ENCODE data around the gene CREB5. TPM values are rescaled to one million over a fixed set of nuclear protein-coding genes. Genes with fewer than 3 reads are reported as not detected.
"Not testable (repeated sequence)": the region's sequence is repeated elsewhere in the genome, so short reads cannot be mapped to it uniquely, and the experiment has no call there.

CREB5 gene
- total RNA-seq, 1 donor from 2014 or later, result 52.2 TPM

- Histone ChIP-seq H3K9me3 (ENCODE audit: control insufficient read depth in 3 of 3, low read length in 3 of 3) (peaks cover 0 to 3% (median 0%) of the 10 kb centered on the region in 3 donors), H3K27ac (ENCODE audit: low read depth, low read length) (no peak overlapping the region), H3K4me3 (ENCODE audit: low read length in 3 of 3) (no peak overlapping the region), H3K36me3 (ENCODE audit: control insufficient read depth in 3 of 3, insufficient read depth in 3 of 3, low read length in 3 of 3) (no peaks in the 10 kb centered on the region), H3K9ac (ENCODE audit: low read depth in 1 of 3, low read length in 3 of 3) (no peak overlapping the region), H3K4me1 (ENCODE audit: control insufficient read depth in 3 of 3, insufficient read depth in 3 of 3, low read length in 3 of 3) (peaks cover 0 to 2% (median 0%) of the 10 kb centered on the region in 3 donors), H3K27me3 (ENCODE audit: control insufficient read depth in 3 of 3, insufficient read depth in 3 of 3, low read length in 3 of 3) (no peaks in the 10 kb centered on the region)
Observed at GRCh38 chr7:28549998-28550397, 137.7 kb downstream of the CREB5 start.

GRCh38 chr7:28550580-28551186 lies 138.4 kb downstream of the CREB5 start:
- Histone ChIP-seq H3K36me3 (ENCODE audit: control insufficient read depth in 3 of 3, insufficient read depth in 3 of 3, low read length in 3 of 3) (no peaks in the 10 kb centered on the region), H3K27ac (ENCODE audit: low read depth, low read length) (no peak overlapping the region), H3K9me3 (ENCODE audit: control insufficient read depth in 3 of 3, low read length in 3 of 3) (peaks cover 0 to 3% (median 0%) of the 10 kb centered on the region in 3 donors), H3K27me3 (ENCODE audit: control insufficient read depth in 3 of 3, insufficient read depth in 3 of 3, low read length in 3 of 3) (no peaks in the 10 kb centered on the region), H3K9ac (ENCODE audit: low read depth in 1 of 3, low read length in 3 of 3) (no peak overlapping the region), H3K4me1 (ENCODE audit: control insufficient read depth in 3 of 3, insufficient read depth in 3 of 3, low read length in 3 of 3) (peaks cover 0 to 2% (median 0%) of the 10 kb centered on the region in 3 donors), H3K4me3 (ENCODE audit: low read length in 3 of 3) (no peak overlapping the region)

- no peak overlapping the region for H3K4me3 ChIP-seq (ENCODE audit: low read length in 3 of 3)
- H3K27ac ChIP-seq (ENCODE audit: low read depth, low read length), result no peak overlapping the region
- H3K27me3 ChIP-seq (ENCODE audit: control insufficient read depth in 3 of 3, insufficient read depth in 3 of 3, low read length in 3 of 3), result no peaks in the 10 kb centered on the region
- no peaks in the 10 kb centered on the region for H3K36me3 ChIP-seq (ENCODE audit: control insufficient read depth in 3 of 3, insufficient read depth in 3 of 3, low read length in 3 of 3)
- H3K9ac ChIP-seq (ENCODE audit: low read depth in 1 of 3, low read length in 3 of 3), result no peak overlapping the region
- H3K4me1 ChIP-seq (ENCODE audit: control insufficient read depth in 3 of 3, insufficient read depth in 3 of 3, low read length in 3 of 3), result peaks cover 0 to 2% (median 0%) of the 10 kb centered on the region in 3 donors
- H3K9me3 ChIP-seq (ENCODE audit: control insufficient read depth in 3 of 3, low read length in 3 of 3), result peaks cover 0 to 3% (median 0%) of the 10 kb centered on the region in 3 donors
Observed at GRCh38 chr7:28551331-28551730, 139.0 kb downstream of the CREB5 start.

GRCh38 chr7:28551766-28552165 lies 139.4 kb downstream of the CREB5 start:
- H3K9ac ChIP-seq (ENCODE audit: low read depth in 1 of 3, low read length in 3 of 3); H3K4me1 ChIP-seq (ENCODE audit: control insufficient read depth in 3 of 3, insufficient read depth in 3 of 3, low read length in 3 of 3); H3K36me3 ChIP-seq (ENCODE audit: control insufficient read depth in 3 of 3, insufficient read depth in 3 of 3, low read length in 3 of 3); H3K27ac ChIP-seq (ENCODE audit: low read depth, low read length); H3K4me3 ChIP-seq (ENCODE audit: low read length in 3 of 3); H3K27me3 ChIP-seq (ENCODE audit: control insufficient read depth in 3 of 3, insufficient read depth in 3 of 3, low read length in 3 of 3); H3K9me3 ChIP-seq (ENCODE audit: control insufficient read depth in 3 of 3, low read length in 3 of 3): not testable (repeated sequence)

GRCh38 chr7:28554802-28555471 lies 142.6 kb downstream of the CREB5 start:
- Histone ChIP-seq H3K27ac (ENCODE audit: low read depth, low read length) (no peak overlapping the region), H3K9ac (ENCODE audit: low read depth in 1 of 3, low read length in 3 of 3) (no peak overlapping the region), H3K36me3 (ENCODE audit: control insufficient read depth in 3 of 3, insufficient read depth in 3 of 3, low read length in 3 of 3) (no peaks in the 10 kb centered on the region), H3K9me3 (ENCODE audit: control insufficient read depth in 3 of 3, low read length in 3 of 3) (no peaks in the 10 kb centered on the region), H3K4me1 (ENCODE audit: control insufficient read depth in 3 of 3, insufficient read depth in 3 of 3, low read length in 3 of 3) (peaks cover 0 to 2% (median 0%) of the 10 kb centered on the region in 3 donors), H3K4me3 (ENCODE audit: low read length in 3 of 3) (no peak overlapping the region), H3K27me3 (ENCODE audit: control insufficient read depth in 3 of 3, insufficient read depth in 3 of 3, low read length in 3 of 3) (no peaks in the 10 kb centered on the region)

- no peaks in the 10 kb centered on the region for H3K9me3 ChIP-seq (ENCODE audit: control insufficient read depth in 3 of 3, low read length in 3 of 3)
- no peak overlapping the region for H3K9ac ChIP-seq (ENCODE audit: low read depth in 1 of 3, low read length in 3 of 3)
- no peaks in the 10 kb centered on the region for H3K27me3 ChIP-seq (ENCODE audit: control insufficient read depth in 3 of 3, insufficient read depth in 3 of 3, low read length in 3 of 3)
- no peaks in the 10 kb centered on the region for H3K36me3 ChIP-seq (ENCODE audit: control insufficient read depth in 3 of 3, insufficient read depth in 3 of 3, low read length in 3 of 3)
- no peak overlapping the region for H3K4me3 ChIP-seq (ENCODE audit: low read length in 3 of 3)
- no peak overlapping the region for H3K27ac ChIP-seq (ENCODE audit: low read depth, low read length)
- H3K4me1 ChIP-seq (ENCODE audit: control insufficient read depth in 3 of 3, insufficient read depth in 3 of 3, low read length in 3 of 3), result peaks cover 0 to 2% (median 0%) of the 10 kb centered on the region in 3 donors
Observed at GRCh38 chr7:28556025-28556424, 143.7 kb downstream of the CREB5 start.

GRCh38 chr7:28556671-28557070 lies 144.4 kb downstream of the CREB5 start:
- Histone ChIP-seq H3K9ac (ENCODE audit: low read depth in 1 of 3, low read length in 3 of 3) (no peak overlapping the region), H3K27ac (ENCODE audit: low read depth, low read length) (no peak overlapping the region), H3K9me3 (ENCODE audit: control insufficient read depth in 3 of 3, low read length in 3 of 3) (no peaks in the 10 kb centered on the region), H3K4me3 (ENCODE audit: low read length in 3 of 3) (no peak overlapping the region), H3K36me3 (ENCODE audit: control insufficient read depth in 3 of 3, insufficient read depth in 3 of 3, low read length in 3 of 3) (no peaks in the 10 kb centered on the region), H3K27me3 (ENCODE audit: control insufficient read depth in 3 of 3, insufficient read depth in 3 of 3, low read length in 3 of 3) (no peaks in the 10 kb centered on the region), H3K4me1 (ENCODE audit: control insufficient read depth in 3 of 3, insufficient read depth in 3 of 3, low read length in 3 of 3) (no peaks in the 10 kb centered on the region)

GRCh38 chr7:28558236-28558635 lies 145.9 kb downstream of the CREB5 start:
- H3K9me3 ChIP-seq (ENCODE audit: control insufficient read depth in 3 of 3, low read length in 3 of 3), result no peaks in the 10 kb centered on the region
- no peaks in the 10 kb centered on the region for H3K36me3 ChIP-seq (ENCODE audit: control insufficient read depth in 3 of 3, insufficient read depth in 3 of 3, low read length in 3 of 3)
- H3K27ac ChIP-seq (ENCODE audit: low read depth, low read length), result no peak overlapping the region
- no peaks in the 10 kb centered on the region for H3K27me3 ChIP-seq (ENCODE audit: control insufficient read depth in 3 of 3, insufficient read depth in 3 of 3, low read length in 3 of 3)
- no peaks in the 10 kb centered on the region for H3K4me1 ChIP-seq (ENCODE audit: control insufficient read depth in 3 of 3, insufficient read depth in 3 of 3, low read length in 3 of 3)
- no peak overlapping the region for H3K4me3 ChIP-seq (ENCODE audit: low read length in 3 of 3)
- H3K9ac ChIP-seq (ENCODE audit: low read depth in 1 of 3, low read length in 3 of 3), result no peak overlapping the region

GRCh38 chr7:28560767-28561166 lies 148.4 kb downstream of the CREB5 start:
- H3K27ac ChIP-seq (ENCODE audit: low read depth, low read length), result no peak overlapping the region
- no peaks in the 10 kb centered on the region for H3K36me3 ChIP-seq (ENCODE audit: control insufficient read depth in 3 of 3, insufficient read depth in 3 of 3, low read length in 3 of 3)
- H3K9me3 ChIP-seq (ENCODE audit: control insufficient read depth in 3 of 3, low read length in 3 of 3), result no peaks in the 10 kb centered on the region
- no peak overlapping the region for H3K9ac ChIP-seq (ENCODE audit: low read depth in 1 of 3, low read length in 3 of 3)
- no peaks in the 10 kb centered on the region for H3K27me3 ChIP-seq (ENCODE audit: control insufficient read depth in 3 of 3, insufficient read depth in 3 of 3, low read length in 3 of 3)
- no peak overlapping the region for H3K4me3 ChIP-seq (ENCODE audit: low read length in 3 of 3)
- H3K4me1 ChIP-seq (ENCODE audit: control insufficient read depth in 3 of 3, insufficient read depth in 3 of 3, low read length in 3 of 3), result no peaks in the 10 kb centered on the region

- H3K4me1 ChIP-seq (ENCODE audit: control insufficient read depth in 3 of 3, insufficient read depth in 3 of 3, low read length in 3 of 3), result no peaks in the 10 kb centered on the region
- H3K9me3 ChIP-seq (ENCODE audit: control insufficient read depth in 3 of 3, low read length in 3 of 3), result no peaks in the 10 kb centered on the region
- H3K27ac ChIP-seq (ENCODE audit: low read depth, low read length), result no peak overlapping the region
- no peak overlapping the region for H3K4me3 ChIP-seq (ENCODE audit: low read length in 3 of 3)
- H3K36me3 ChIP-seq (ENCODE audit: control insufficient read depth in 3 of 3, insufficient read depth in 3 of 3, low read length in 3 of 3), result no peaks in the 10 kb centered on the region
- H3K27me3 ChIP-seq (ENCODE audit: control insufficient read depth in 3 of 3, insufficient read depth in 3 of 3, low read length in 3 of 3), result no peaks in the 10 kb centered on the region
- H3K9ac ChIP-seq (ENCODE audit: low read depth in 1 of 3, low read length in 3 of 3), result no peak overlapping the region
Observed at GRCh38 chr7:28564033-28564432, 151.7 kb downstream of the CREB5 start.
